ENCODE measurements around the gene ZNF787.
"Not testable (repeated sequence)": the region's sequence is repeated elsewhere in the genome, so short reads cannot be mapped to it uniquely, and the experiment has no call there.

ZNF787 gene

GRCh38 chr19:56106397-56106849 lies 14.7 kb downstream of the ZNF787 start:
- Histone ChIP-seq H3K27ac (peak overlapping the region; percentile 77), H3K4me1 (ENCODE audit: control insufficient read depth in 1 of 2, insufficient read depth in 1 of 2, low read depth in 1 of 2, low read length in 1 of 2) (peaks cover 58 to 70% of the 10 kb centered on the region in 2 experiments), H3K4me3 (ENCODE audit: low read depth in 1 of 2, low read length in 1 of 2) (no peak overlapping the region), H3K36me3 (peaks cover 38% of the 10 kb centered on the region), H3K9me3 (no peaks in the 10 kb centered on the region), H3K27me3 (no peaks in the 10 kb centered on the region)
- TF ChIP-seq CTCF (IDR thresholded peaks at IDR 0.05) = no peak

GRCh38 chr19:56105831-56106396 lies 15.2 kb downstream of the ZNF787 start:
- Histone ChIP-seq H3K36me3 (peaks cover 43% of the 10 kb centered on the region), H3K4me1 (ENCODE audit: control insufficient read depth in 1 of 2, insufficient read depth in 1 of 2, low read depth in 1 of 2, low read length in 1 of 2) (peaks cover 53 to 65% of the 10 kb centered on the region in 2 experiments), H3K27ac (peak overlapping the region; percentile 77)
- H3K27me3 ChIP-seq; H3K4me3 ChIP-seq (ENCODE audit: low read depth in 1 of 2, low read length in 1 of 2); H3K9me3 ChIP-seq: not testable (repeated sequence)

GRCh38 chr19:56105090-56105701 lies 15.9 kb downstream of the ZNF787 start:
- no peaks in the 10 kb centered on the region for H3K9me3 ChIP-seq
- H3K27me3 ChIP-seq = no peaks in the 10 kb centered on the region
- H3K27ac ChIP-seq = peak overlapping the region; percentile 77
- peak; percentile 66 for TF ChIP-seq CTCF (IDR thresholded peaks at IDR 0.05)
- H3K4me3 ChIP-seq (ENCODE audit: low read depth in 1 of 2, low read length in 1 of 2) = peak overlapping the region; percentile 20 to 27
- H3K4me1 ChIP-seq (ENCODE audit: control insufficient read depth in 1 of 2, insufficient read depth in 1 of 2, low read depth in 1 of 2, low read length in 1 of 2) = peaks cover 46 to 58% of the 10 kb centered on the region in 2 experiments
- peaks cover 48% of the 10 kb centered on the region for H3K36me3 ChIP-seq

GRCh38 chr19:56104423-56104822 lies 16.7 kb downstream of the ZNF787 start:
- TF ChIP-seq CTCF (IDR thresholded peaks at IDR 0.05) = no peak
- peak overlapping the region; percentile 11 for H3K27ac ChIP-seq
- no peak overlapping the region for H3K4me3 ChIP-seq (ENCODE audit: low read depth in 1 of 2, low read length in 1 of 2)
- H3K9me3 ChIP-seq = no peaks in the 10 kb centered on the region
- peaks cover 55% of the 10 kb centered on the region for H3K36me3 ChIP-seq
- H3K4me1 ChIP-seq (ENCODE audit: control insufficient read depth in 1 of 2, insufficient read depth in 1 of 2, low read depth in 1 of 2, low read length in 1 of 2) = peaks cover 38 to 50% of the 10 kb centered on the region in 2 experiments
- H3K27me3 ChIP-seq = no peaks in the 10 kb centered on the region

GRCh38 chr19:56103027-56103614 lies 18.0 kb downstream of the ZNF787 start:
- Histone ChIP-seq H3K27ac (peak overlapping the region; percentile 7), H3K9me3 (no peaks in the 10 kb centered on the region), H3K36me3 (peaks cover 66% of the 10 kb centered on the region), H3K4me3 (ENCODE audit: low read depth in 1 of 2, low read length in 1 of 2) (no peak overlapping the region), H3K27me3 (no peaks in the 10 kb centered on the region), H3K4me1 (ENCODE audit: control insufficient read depth in 1 of 2, insufficient read depth in 1 of 2, low read depth in 1 of 2, low read length in 1 of 2) (peaks cover 27 to 37% of the 10 kb centered on the region in 2 experiments)
- TF ChIP-seq CTCF (IDR thresholded peaks at IDR 0.05) = no peak

All from neutrophil (primary cell).